Measurements from ENCODE around the gene PPM1M.

Gene PPM1M

DNA sequence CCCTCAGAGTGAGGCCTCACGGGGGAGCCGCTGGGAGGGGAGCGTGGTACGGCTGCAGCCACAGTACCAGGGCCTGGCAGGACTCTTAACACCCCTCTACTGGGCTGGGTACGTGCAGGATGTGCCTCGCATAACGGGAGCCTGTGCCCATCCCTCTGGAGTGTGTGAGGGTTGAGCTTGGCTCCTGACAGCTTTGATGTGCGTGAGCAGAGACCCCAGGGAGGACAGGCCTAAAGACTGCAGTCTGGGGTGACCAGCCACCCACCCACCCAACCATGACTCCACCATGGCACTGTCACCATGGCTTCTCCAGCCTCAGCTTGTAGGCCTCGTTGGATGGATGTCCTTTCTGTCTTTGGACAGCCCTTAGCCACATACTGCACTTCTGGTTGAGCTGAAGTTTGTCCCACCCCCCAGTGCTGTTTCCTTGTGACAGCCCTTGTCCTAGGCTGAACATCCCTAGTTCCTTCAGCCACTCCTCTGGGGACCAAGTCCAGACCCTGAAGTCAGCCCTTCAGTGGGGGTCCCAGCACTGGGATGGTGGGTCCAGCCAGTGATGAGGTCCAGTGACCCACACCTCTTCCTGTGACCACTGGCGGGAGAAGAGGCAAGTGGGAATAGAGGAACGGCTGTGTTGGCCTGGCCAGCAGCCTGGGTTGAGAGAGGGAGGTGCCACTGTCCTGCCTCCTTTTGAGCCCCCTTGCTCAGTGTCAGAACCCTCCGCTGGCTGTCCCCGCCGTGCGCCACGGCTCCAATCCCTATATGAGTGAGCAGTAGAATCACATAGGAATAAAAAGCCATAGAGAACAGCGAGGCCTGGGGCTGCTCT lies 48.1 kb downstream of the PPM1M start:
- Mint-ChIP-seq H3K4me1 (ENCODE audit: low read depth) (peaks cover 14% of the 10 kb centered on the region), H3K36me3 (ENCODE audit: low read depth) (peaks cover 49% of the 10 kb centered on the region), H3K27ac (no peak overlapping the region), H3K9me3 (no peaks in the 10 kb centered on the region), H3K4me3 (no peak overlapping the region), H3K27me3 (no peaks in the 10 kb centered on the region)
- no peak for DNase-seq

DNA sequence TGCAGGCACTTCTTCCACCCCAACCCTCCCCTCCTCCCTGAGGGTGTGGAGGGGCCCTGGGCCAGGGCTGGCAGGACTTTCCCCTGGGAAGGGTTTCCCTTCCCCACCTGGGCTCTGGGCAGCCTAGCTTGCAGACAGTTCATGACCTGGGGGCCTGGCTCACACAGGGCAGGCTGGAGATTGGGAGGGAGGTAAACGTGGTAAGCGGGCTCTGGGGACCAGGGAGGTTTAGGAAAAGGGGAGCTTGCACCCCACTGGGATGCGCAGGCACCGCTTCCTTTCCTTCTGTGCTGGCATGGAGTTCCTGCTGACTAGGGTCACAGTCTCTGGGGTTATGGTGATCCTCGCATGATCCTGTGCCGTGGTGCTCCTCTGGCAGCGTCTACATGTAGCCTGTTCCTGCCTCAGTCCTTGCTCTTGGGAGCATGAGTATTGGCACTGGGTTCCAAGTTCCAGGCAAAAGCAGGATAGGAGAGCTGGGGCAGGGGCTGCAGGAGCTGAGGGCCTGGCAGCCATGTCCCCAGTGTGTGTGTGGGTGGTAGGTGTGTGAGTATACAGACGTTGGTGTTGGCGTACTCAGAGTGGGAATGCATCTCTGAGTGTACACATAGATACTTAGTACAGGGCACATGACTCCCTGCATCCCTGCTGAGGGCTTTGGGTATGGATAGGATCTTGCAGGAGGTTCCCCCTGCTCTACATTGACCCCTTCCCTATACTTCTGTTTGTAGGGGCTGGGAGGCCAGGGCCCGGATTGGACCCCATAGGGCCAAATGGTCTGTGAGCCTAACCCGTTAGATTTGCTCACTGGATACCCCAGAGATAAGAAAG lies 49.0 kb downstream of the PPM1M start:
- no peaks in the 10 kb centered on the region for H3K9me3 Mint-ChIP-seq
- no peak overlapping the region for H3K27ac Mint-ChIP-seq
- peaks cover 9% of the 10 kb centered on the region for H3K4me1 Mint-ChIP-seq (ENCODE audit: low read depth)
- H3K36me3 Mint-ChIP-seq (ENCODE audit: low read depth), result peaks cover 49% of the 10 kb centered on the region
- no peak overlapping the region for H3K4me3 Mint-ChIP-seq
- no peak for DNase-seq
- H3K27me3 Mint-ChIP-seq, result no peaks in the 10 kb centered on the region

DNA sequence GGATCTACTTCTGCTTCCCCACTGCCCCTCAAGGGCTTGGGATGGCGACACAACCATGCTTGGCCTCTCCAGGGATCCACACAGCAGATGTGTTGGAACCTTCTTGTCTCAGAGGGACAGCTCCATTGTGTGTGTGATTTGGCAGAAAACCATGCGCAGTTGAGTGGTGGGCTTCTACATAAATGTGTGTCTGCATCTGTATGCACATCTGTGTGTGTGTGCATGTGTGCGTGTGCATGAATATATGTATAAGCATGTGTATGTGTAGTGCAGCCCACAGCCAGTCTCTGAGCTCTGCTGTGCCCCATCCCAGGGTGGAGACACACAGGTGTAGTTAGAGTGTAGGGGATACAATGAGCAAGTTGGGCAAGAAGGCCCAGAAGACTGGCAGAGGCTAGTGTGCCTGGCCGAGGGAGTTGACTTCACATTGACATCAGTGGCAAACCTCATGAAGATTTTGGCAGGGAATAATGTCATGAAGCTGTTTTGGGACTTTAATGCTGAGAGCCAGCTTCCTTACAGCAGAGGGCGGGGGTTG lies 50.2 kb downstream of the PPM1M start:
- H3K9me3 Mint-ChIP-seq, result no peaks in the 10 kb centered on the region
- H3K4me3 Mint-ChIP-seq, result no peak overlapping the region
- H3K36me3 Mint-ChIP-seq (ENCODE audit: low read depth), result peaks cover 46% of the 10 kb centered on the region
- no peaks in the 10 kb centered on the region for H3K27me3 Mint-ChIP-seq
- no peak for DNase-seq
- H3K4me1 Mint-ChIP-seq (ENCODE audit: low read depth), result peaks cover 5% of the 10 kb centered on the region
- no peak overlapping the region for H3K27ac Mint-ChIP-seq

DNA sequence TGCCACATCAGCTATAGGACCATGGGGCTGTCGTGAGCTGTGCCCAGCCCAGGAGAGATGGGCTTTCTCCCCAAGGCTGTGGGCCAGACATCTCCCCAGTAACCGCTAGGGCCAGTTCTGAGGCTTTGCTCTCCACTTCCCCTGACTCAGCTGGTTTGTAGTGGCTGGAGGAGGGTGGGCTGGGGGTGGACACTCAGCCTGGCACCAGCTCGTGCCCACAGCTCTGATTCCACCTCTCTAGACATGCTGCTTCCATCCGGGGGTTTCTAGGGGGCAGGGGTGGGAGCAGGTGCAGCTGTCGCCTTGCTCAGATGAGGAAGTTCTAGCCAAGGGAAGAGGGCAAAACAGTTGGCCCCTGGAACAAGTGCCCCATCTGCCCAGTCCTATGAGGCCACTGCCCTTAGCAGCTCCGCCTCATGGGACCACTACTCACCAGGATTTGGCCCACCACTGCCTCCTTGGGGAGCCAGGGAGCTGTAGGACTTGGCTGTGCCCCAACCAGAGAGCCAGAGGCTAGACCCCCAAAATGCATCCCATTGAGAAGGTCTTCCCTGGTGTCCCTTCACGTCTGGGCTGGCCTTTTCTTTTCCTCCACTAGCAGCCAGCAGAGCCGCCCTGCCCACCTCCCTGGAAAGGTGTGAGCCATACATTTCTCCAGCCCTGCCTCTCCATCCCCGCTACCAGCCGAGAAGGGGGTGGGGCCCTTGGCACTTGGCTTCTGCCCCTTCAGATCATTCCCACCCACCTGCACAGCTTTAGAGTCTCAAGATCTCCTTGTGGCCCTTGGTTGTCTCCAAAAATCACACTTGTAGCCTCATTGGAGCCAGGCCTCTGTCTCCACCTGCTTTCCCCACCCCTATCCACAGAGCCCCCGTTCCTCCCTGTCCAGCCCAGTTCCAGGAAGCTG lies 51.9 kb downstream of the PPM1M start:
- no peak overlapping the region for H3K4me3 Mint-ChIP-seq
- H3K9me3 Mint-ChIP-seq, result no peaks in the 10 kb centered on the region
- no peaks in the 10 kb centered on the region for H3K27me3 Mint-ChIP-seq
- no peak for DNase-seq
- H3K4me1 Mint-ChIP-seq (ENCODE audit: low read depth), result peaks cover 2% of the 10 kb centered on the region
- peak overlapping the region; percentile 22 for H3K27ac Mint-ChIP-seq
- peaks cover 29% of the 10 kb centered on the region for H3K36me3 Mint-ChIP-seq (ENCODE audit: low read depth)

DNA sequence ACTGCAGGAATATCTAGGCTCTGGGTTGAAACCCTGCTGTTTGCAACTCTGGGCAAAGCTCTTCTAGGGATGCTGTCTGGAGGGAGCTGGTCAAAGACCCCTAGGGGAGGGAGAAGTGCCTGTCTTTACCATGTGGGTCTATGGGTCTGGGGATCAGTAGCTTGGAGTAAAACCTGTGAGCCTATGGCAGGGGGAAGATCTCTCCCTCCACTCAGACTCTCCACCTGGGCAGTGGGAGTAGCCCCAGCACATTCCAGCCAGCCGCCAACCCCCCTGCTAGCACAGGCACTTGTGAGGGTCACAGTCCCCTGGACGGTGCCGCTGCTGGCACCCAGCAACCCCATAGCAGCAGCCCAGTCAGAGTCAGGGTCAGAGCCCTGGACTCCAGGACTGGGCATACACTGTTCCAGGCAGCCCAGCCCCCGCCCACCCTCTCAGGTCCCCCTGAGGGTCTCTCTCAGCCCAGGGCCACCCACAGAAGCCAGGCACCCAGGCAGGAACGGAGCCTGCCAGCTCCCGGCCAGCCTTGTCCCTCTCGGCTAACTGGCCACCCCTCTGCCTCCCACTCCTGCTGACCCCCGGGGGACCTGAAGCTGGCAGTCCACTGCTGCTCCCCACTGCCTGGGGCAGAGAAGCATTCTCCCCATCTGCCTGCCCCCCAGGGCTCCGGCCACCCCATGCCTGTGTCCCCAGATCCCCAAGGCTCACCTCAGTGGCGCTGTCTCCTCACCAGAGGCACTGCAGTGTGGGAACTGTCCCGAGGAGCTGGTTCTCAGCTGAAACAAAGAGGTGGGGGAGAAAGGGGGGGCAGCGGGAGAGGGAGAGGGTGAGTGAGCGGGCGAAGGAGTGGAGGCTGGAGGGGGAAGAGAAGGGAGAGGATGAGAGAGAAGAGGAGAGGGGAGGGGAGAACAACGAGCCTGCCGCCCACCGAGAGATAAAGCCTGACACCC lies 52.9 kb downstream of the PPM1M start:
- Mint-ChIP-seq H3K9me3 (no peaks in the 10 kb centered on the region), H3K4me1 (ENCODE audit: low read depth) (peaks cover 2% of the 10 kb centered on the region), H3K36me3 (ENCODE audit: low read depth) (peaks cover 20% of the 10 kb centered on the region), H3K4me3 (no peak overlapping the region), H3K27me3 (no peaks in the 10 kb centered on the region), H3K27ac (peak overlapping the region; percentile 22)
- no peak for DNase-seq

DNA sequence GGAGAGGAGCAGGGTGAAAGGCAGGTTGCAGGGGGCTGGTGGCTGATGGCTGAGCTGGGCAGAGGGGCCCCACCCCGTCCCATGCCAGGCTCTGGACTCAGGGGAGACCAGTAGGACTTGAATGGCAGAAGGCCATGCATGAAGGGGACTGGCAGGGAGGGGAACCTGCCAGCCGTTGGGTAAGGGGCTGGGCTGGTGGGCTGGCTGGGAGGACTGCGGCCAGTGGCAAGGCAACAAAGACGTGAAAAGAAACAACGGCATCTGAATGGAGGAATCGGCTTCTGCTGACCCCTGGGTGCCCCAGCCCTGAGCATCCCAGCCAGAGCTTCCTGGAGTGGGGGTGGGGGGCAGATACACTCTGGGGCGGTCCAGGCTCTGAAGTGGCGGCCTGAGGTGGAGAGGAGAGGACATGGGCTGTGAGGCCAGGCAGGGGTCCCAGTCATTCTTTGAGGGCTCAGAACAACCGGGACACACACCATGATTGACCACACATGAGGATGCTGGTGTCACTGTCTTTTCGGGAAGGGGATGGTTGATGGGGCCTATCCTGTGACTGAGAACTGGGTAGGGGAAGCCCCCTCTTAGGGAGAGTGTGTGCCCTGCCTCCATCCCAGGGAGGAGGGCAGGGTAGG lies 53.8 kb downstream of the PPM1M start:
- Mint-ChIP-seq H3K9me3 (no peaks in the 10 kb centered on the region), H3K27ac (no peak overlapping the region), H3K36me3 (ENCODE audit: low read depth) (peaks cover 13% of the 10 kb centered on the region), H3K4me3 (no peak overlapping the region), H3K27me3 (no peaks in the 10 kb centered on the region), H3K4me1 (ENCODE audit: low read depth) (peaks cover 2% of the 10 kb centered on the region)
- no peak for DNase-seq
